Trophoblast cell (in vitro differentiated cells and primary cell): ENCODE measurements around the gene SLX4IP.

ENCODE experiments used
- DNase-seq, 2 donors: peaks; one replicate each; pipeline ENCODE4 v3.0.0-alpha.2; 2016
- H2AFZ ChIP-seq: 2 replicates; pipeline ENCODE4 v1.6.1; 2013; ENCODE audit warnings: low read length, moderate library complexity, mild to moderate bottlenecking; ENCODE audit not compliant: insufficient read depth, poor library complexity
- H2AK5ac ChIP-seq: 2 replicates; pipeline ENCODE4 v1.6.1; 2013; ENCODE audit warnings: mild to moderate bottlenecking, low read length
- H2BK120ac ChIP-seq: 2 replicates; pipeline ENCODE4 v1.6.1; 2013; ENCODE audit warnings: low read length, mild to moderate bottlenecking, moderate library complexity; ENCODE audit not compliant: insufficient read depth, poor library complexity
- H2BK12ac ChIP-seq: 2 replicates; pipeline ENCODE4 v1.6.1; 2013; ENCODE audit warnings: mild to moderate bottlenecking, low read length, moderate library complexity
- H2BK5ac ChIP-seq: 2 replicates; pipeline ENCODE4 v1.6.1; 2013; ENCODE audit warnings: low read length, low read depth, moderate library complexity, mild to moderate bottlenecking; ENCODE audit not compliant: poor library complexity
- H3K14ac ChIP-seq: 2 replicates; pipeline ENCODE4 v1.6.1; 2013; ENCODE audit warnings: mild to moderate bottlenecking, low read length
- H3K18ac ChIP-seq: 2 replicates; pipeline ENCODE4 v1.6.1; 2013; ENCODE audit warnings: mild to moderate bottlenecking, low read length
- H3K23ac ChIP-seq: 2 replicates; pipeline ENCODE4 v1.6.1; 2013; ENCODE audit warnings: low read length
- H3K27ac ChIP-seq: 2 replicates; pipeline ENCODE4 v1.5.1; 2013; ENCODE audit warnings: low read depth, mild to moderate bottlenecking, inconsistent platforms, low read length, moderate library complexity
- H3K27me3 ChIP-seq: 2 replicates; pipeline ENCODE4 v1.6.1; 2013; ENCODE audit warnings: inconsistent platforms, mild to moderate bottlenecking, low read length, moderate library complexity; ENCODE audit not compliant: insufficient read depth
- H3K36me3 ChIP-seq, 2 experiments: 1 replicate in 1 of 2; 2 replicates in 1 of 2; pipeline ENCODE4 v1.6.1; 2013; ENCODE audit warnings: low read length in 2 of 2, mild to moderate bottlenecking in 2 of 2, moderate library complexity in 1 of 2; ENCODE audit not compliant: insufficient read depth in 2 of 2, control insufficient read depth in 1 of 2
- H3K4ac ChIP-seq: 2 replicates; pipeline ENCODE4 v1.6.1; 2013; ENCODE audit warnings: low read depth, mild to moderate bottlenecking, low read length, moderate library complexity
- H3K4me1 ChIP-seq, 2 experiments: 1 replicate in 1 of 2; 2 replicates in 1 of 2; pipeline ENCODE4 v1.6.1; 2013; ENCODE audit warnings: low read length in 2 of 2, mild to moderate bottlenecking in 2 of 2, moderate library complexity in 1 of 2; ENCODE audit not compliant: insufficient read depth in 2 of 2, control insufficient read depth in 1 of 2
- H3K4me2 ChIP-seq: 2 replicates; pipeline ENCODE4 v1.6.1; 2013; ENCODE audit warnings: inconsistent platforms, mild to moderate bottlenecking, low read length, moderate library complexity
- H3K4me3 ChIP-seq: 2 replicates; pipeline ENCODE4 v1.5.1; 2013; ENCODE audit warnings: mild to moderate bottlenecking, low read depth, low read length, inconsistent platforms
- H3K79me1 ChIP-seq: one replicate; pipeline ENCODE4 v1.6.1; 2013; ENCODE audit warnings: low read length
- H3K79me2 ChIP-seq: 2 replicates; pipeline ENCODE4 v1.6.1; 2013; ENCODE audit warnings: low read length, mild to moderate bottlenecking; ENCODE audit not compliant: control insufficient read depth, insufficient read depth, poor library complexity
- H3K9ac ChIP-seq: 2 replicates; pipeline ENCODE4 v1.6.1; 2013; ENCODE audit warnings: mild to moderate bottlenecking, low read length
- H3K9me3 ChIP-seq: 2 replicates; pipeline ENCODE4 v1.6.1; 2013; ENCODE audit warnings: low read depth, mild to moderate bottlenecking, control low read depth, inconsistent platforms, low read length; ENCODE audit not compliant: insufficient read depth
- H4K12ac ChIP-seq: 2 replicates; pipeline ENCODE4 v1.6.1; 2013; ENCODE audit warnings: low read depth, mild to moderate bottlenecking, low read length, moderate library complexity
- H4K8ac ChIP-seq: 2 replicates; pipeline ENCODE4 v1.6.1; 2013; ENCODE audit warnings: low read depth, mild to moderate bottlenecking, low read length, moderate library complexity
- H4K91ac ChIP-seq: one replicate; pipeline ENCODE4 v1.6.1; 2013; ENCODE audit warnings: low read depth, mild to moderate bottlenecking, low read length, moderate library complexity
- WGBS: extraction: QIAGEN DNeasy Blood & Tissue Kit; methylation state at CpG from one replicate; pipeline ENCODE4 v1.1.7; 2013; ENCODE audit warnings: missing lambda C conversion rate; ENCODE audit not compliant: insufficient read length, insufficient coverage; ENCODE audit errors: extremely low coverage; 5-methylcytosine and 5-hydroxymethylcytosine counted together

SLX4IP gene

DNA sequence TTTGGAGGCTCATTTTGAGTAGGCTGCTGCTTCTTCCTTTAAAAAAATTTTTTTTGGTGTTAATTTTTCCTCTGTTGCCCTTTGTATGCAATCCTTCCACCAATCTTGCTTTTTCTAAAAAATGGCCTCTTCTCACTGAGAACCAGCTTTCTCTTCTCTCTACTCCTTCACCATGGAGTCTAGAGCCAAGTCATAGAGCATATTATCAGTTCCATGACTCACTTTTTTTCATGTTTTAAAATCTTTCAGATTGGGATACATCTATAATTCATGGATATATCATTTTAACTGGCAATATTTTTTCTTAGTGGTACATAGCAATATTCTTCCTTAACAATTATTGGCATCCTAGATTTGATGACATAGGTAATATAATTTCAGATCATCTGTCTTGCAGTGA is 62.7 kb downstream of the SLX4IP start:
- no peak for DNase-seq
- no peak overlapping the region for H3K4me2 ChIP-seq
- H3K27ac ChIP-seq = no peak overlapping the region
- H3K18ac ChIP-seq = no peak overlapping the region
- H4K8ac ChIP-seq = no peak overlapping the region
- no peak overlapping the region for H2BK5ac ChIP-seq
- no peak overlapping the region for H2BK12ac ChIP-seq
- H3K4me1 ChIP-seq = peaks cover 0 to 4% of the 10 kb centered on the region in 2 experiments
- no peak overlapping the region for H4K91ac ChIP-seq
- no peak overlapping the region for H3K9ac ChIP-seq
- H3K36me3 ChIP-seq = no peaks in the 10 kb centered on the region
- H3K9me3 ChIP-seq = no peaks in the 10 kb centered on the region
- no peak overlapping the region for H3K4me3 ChIP-seq
- H3K4ac ChIP-seq = no peak overlapping the region
- no peaks in the 10 kb centered on the region for H3K79me2 ChIP-seq
- H2AK5ac ChIP-seq = no peak overlapping the region
- no peaks in the 10 kb centered on the region for H3K27me3 ChIP-seq
- H2AFZ ChIP-seq = no peak overlapping the region
- H4K12ac ChIP-seq = no peak overlapping the region
- no peak overlapping the region for H3K23ac ChIP-seq
- H3K79me1 ChIP-seq = no peaks in the 10 kb centered on the region
- H3K14ac ChIP-seq = no peak overlapping the region
- no peak overlapping the region for H2BK120ac ChIP-seq

DNA sequence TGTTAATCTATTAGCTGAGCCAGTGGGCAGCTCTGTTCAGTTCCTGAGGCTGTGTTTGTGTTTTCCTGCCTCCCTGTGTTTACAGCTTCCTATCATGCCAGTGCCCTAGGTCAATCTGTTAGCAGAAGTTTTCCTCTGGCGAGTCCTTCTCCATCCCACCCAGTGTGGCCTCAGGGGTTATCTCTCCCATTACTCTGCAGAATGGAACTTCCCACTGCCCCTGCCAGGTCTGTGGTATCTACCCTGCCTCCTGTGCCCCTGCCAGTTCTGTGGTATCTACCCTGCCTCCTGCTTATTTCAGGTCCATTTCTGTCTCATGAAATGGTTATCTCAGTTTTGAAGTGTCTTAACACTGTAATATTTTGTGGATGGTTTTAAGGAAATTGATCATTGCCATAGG is 63.1 kb downstream of the SLX4IP start:
- Histone ChIP-seq H3K27ac (no peak overlapping the region), H4K8ac (no peak overlapping the region), H3K9ac (no peak overlapping the region), H3K4ac (no peak overlapping the region), H3K36me3 (no peaks in the 10 kb centered on the region), H3K79me2 (no peaks in the 10 kb centered on the region), H2AFZ (no peak overlapping the region), H3K4me3 (no peak overlapping the region), H2BK120ac (no peak overlapping the region), H4K91ac (no peak overlapping the region), H3K4me1 (peaks cover 0 to 7% of the 10 kb centered on the region in 2 experiments), H3K14ac (no peak overlapping the region), H2BK12ac (no peak overlapping the region), H3K18ac (no peak overlapping the region), H3K9me3 (peaks cover 1% of the 10 kb centered on the region), H3K23ac (no peak overlapping the region), H2BK5ac (no peak overlapping the region), H3K79me1 (no peaks in the 10 kb centered on the region), H2AK5ac (no peak overlapping the region), H4K12ac (no peak overlapping the region), H3K4me2 (no peak overlapping the region), H3K27me3 (no peaks in the 10 kb centered on the region)
- DNase-seq = no peak
- WGBS = no CpG with 5 or more reads among the region's 1 CpG

DNA sequence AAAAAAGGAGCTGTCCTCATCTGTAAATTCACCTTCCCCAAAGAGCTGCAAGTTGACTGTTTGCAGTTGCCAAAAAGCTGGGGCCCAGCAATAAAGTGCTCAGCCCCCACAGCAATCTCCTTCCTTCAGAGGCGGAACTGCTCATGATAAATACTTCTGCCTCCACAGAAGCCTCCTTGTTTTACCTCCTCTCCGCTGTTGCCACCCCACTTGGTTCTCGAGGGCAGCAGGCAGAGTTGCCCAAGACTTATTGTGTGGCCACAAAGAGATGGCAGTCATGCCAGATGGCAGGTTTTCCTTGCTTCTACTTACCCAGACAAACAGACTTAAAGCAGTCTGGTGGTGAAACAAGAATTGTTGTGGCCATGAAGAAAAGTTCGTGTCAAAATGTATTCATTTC is 66.3 kb downstream of the SLX4IP start:
- H3K18ac ChIP-seq = no peak overlapping the region
- H3K27me3 ChIP-seq = no peaks in the 10 kb centered on the region
- H3K79me1 ChIP-seq = no peaks in the 10 kb centered on the region
- H3K23ac ChIP-seq = no peak overlapping the region
- H3K27ac ChIP-seq = no peak overlapping the region
- no peak overlapping the region for H2AK5ac ChIP-seq
- H3K4me2 ChIP-seq = no peak overlapping the region
- no peak overlapping the region for H3K4ac ChIP-seq
- peaks cover 0 to 10% of the 10 kb centered on the region in 2 experiments for H3K4me1 ChIP-seq
- H3K14ac ChIP-seq = no peak overlapping the region
- WGBS = no CpG with 5 or more reads among the region's 4 CpGs
- H4K12ac ChIP-seq = no peak overlapping the region
- no peak overlapping the region for H2AFZ ChIP-seq
- no peak overlapping the region for H3K4me3 ChIP-seq
- H2BK120ac ChIP-seq = no peak overlapping the region
- H3K9ac ChIP-seq = no peak overlapping the region
- H4K8ac ChIP-seq = no peak overlapping the region
- no peaks in the 10 kb centered on the region for H3K36me3 ChIP-seq
- no peaks in the 10 kb centered on the region for H3K79me2 ChIP-seq
- H2BK12ac ChIP-seq = no peak overlapping the region
- H4K91ac ChIP-seq = no peak overlapping the region
- H2BK5ac ChIP-seq = no peak overlapping the region
- DNase-seq = no peak
- peaks cover 2% of the 10 kb centered on the region for H3K9me3 ChIP-seq

DNA sequence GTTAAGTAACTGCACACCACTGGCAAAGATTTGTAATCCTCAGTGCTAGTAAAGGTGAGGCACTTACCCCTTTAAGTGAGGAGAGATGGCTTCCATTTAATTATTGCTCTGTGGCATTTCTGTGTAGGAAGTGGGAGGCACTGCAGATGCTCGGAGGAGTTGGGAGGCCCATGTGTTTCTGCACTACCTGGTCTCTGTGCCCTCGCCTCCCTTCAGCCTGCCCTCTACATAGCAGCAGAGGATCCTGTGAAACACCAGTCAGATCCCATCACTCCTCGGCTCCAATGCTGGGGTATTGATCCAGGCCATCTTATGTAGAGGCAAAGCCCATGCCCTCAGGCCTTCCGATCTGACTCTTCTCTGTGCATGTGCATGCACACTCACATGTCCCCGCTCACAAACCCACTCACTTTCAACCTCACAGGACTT is 67.0 kb downstream of the SLX4IP start:
- no peak overlapping the region for H3K4ac ChIP-seq
- H2AK5ac ChIP-seq = no peak overlapping the region
- peak overlapping the region; percentile 26 for H2BK12ac ChIP-seq
- H3K4me3 ChIP-seq = no peak overlapping the region
- no CpG with 5 or more reads among the region's 5 CpGs for WGBS
- no peak overlapping the region for H4K8ac ChIP-seq
- H2AFZ ChIP-seq = no peak overlapping the region
- no peak overlapping the region for H3K18ac ChIP-seq
- H3K4me2 ChIP-seq = no peak overlapping the region
- H4K12ac ChIP-seq = no peak overlapping the region
- H3K9me3 ChIP-seq = peaks cover 2% of the 10 kb centered on the region
- no peaks in the 10 kb centered on the region for H3K36me3 ChIP-seq
- no peak overlapping the region for H3K9ac ChIP-seq
- no peak overlapping the region for H3K27ac ChIP-seq
- H3K23ac ChIP-seq = no peak overlapping the region
- H3K4me1 ChIP-seq = peaks cover 0 to 10% of the 10 kb centered on the region in 2 experiments
- no peak overlapping the region for H2BK5ac ChIP-seq
- H2BK120ac ChIP-seq = no peak overlapping the region
- DNase-seq = no peak
- no peaks in the 10 kb centered on the region for H3K79me2 ChIP-seq
- H4K91ac ChIP-seq = no peak overlapping the region
- H3K14ac ChIP-seq = no peak overlapping the region
- H3K79me1 ChIP-seq = no peaks in the 10 kb centered on the region
- no peaks in the 10 kb centered on the region for H3K27me3 ChIP-seq
